Liver (tissue), 9 donors: ENCODE measurements around the gene CEP120. TPM values are rescaled to one million over a fixed set of nuclear protein-coding genes. Genes with fewer than 3 reads are reported as not detected.

Source experiments
- DNase-seq: peaks from one replicate; pipeline ENCODE4 v3.0.0-alpha.2; 2017; ENCODE audit warnings: low spot score
- H3K27ac ChIP-seq, 2 donors: one replicate each; pipeline ENCODE4 v1.7.0; 2013; ENCODE audit warnings: inconsistent platforms in 2 of 2, low read length in 2 of 2, control low read depth in 1 of 2, low read depth in 1 of 2, mild to moderate bottlenecking in 1 of 2
- H3K27me3 ChIP-seq, 4 donors: one replicate each; pipeline versions ENCODE4 v1.6.1 to v1.7.0; 2013; ENCODE audit warnings: low read length in 3 of 4, inconsistent platforms in 1 of 4, mild to moderate bottlenecking in 1 of 4, moderate library complexity in 1 of 4; ENCODE audit not compliant: control insufficient read depth in 4 of 4, insufficient read depth in 4 of 4
- H3K36me3 ChIP-seq, 4 donors: one replicate each; pipeline versions ENCODE4 v1.6.1 to v1.7.0; 2013; ENCODE audit warnings: low read length in 3 of 4, mild to moderate bottlenecking in 3 of 4, low read depth in 1 of 4, moderate library complexity in 1 of 4; ENCODE audit not compliant: control insufficient read depth in 4 of 4, insufficient read depth in 3 of 4
- H3K4me1 ChIP-seq, 4 donors: one replicate each; pipeline versions ENCODE4 v1.6.1 to v1.7.0; 2013; ENCODE audit warnings: low read length in 3 of 4, mild to moderate bottlenecking in 3 of 4, moderate library complexity in 1 of 4; ENCODE audit not compliant: control insufficient read depth in 4 of 4, insufficient read depth in 4 of 4
- H3K4me3 ChIP-seq, 3 donors: one replicate each; pipeline versions ENCODE4 v1.6.1 to v1.7.0; 2013; ENCODE audit warnings: low read length in 3 of 3, control low read depth in 1 of 3, low read depth in 1 of 3, mild to moderate bottlenecking in 1 of 3
- H3K9ac ChIP-seq, 2 donors: one replicate each; pipeline ENCODE4 v1.7.0; 2013; ENCODE audit warnings: low read length in 2 of 2, mild to moderate bottlenecking in 2 of 2, moderate library complexity in 2 of 2, control low read depth in 1 of 2, low read depth in 1 of 2
- H3K9me3 ChIP-seq, 4 donors: one replicate each; pipeline versions ENCODE4 v1.6.1 to v1.7.0; 2013; ENCODE audit warnings: low read length in 3 of 4; ENCODE audit not compliant: control insufficient read depth in 4 of 4
- EGR1 ChIP-seq, 2 donors: IDR thresholded peaks; 2 replicates each; pipeline ENCODE4 v1.6.1; 2016 to 2018; ENCODE audit warnings: antibody characterized with exemption in 2 of 2, low read depth in 2 of 2
- FOXA1 ChIP-seq: IDR thresholded peaks from 2 replicates; pipeline ENCODE4 v1.6.1; 2016; ENCODE audit warnings: antibody characterized with exemption
- GABPA ChIP-seq, 2 donors: IDR thresholded peaks in 1 of 2; conservative IDR thresholded peaks in 1 of 2; 2 replicates each; pipeline ENCODE4 v1.6.1; 2016; ENCODE audit warnings: antibody characterized with exemption in 2 of 2, mild to moderate bottlenecking in 1 of 2, moderate library complexity in 1 of 2
- HNF4A ChIP-seq, 2 donors: conservative IDR thresholded peaks; 2 replicates each; pipeline ENCODE4 v1.6.1; 2016; ENCODE audit warnings: antibody characterized with exemption in 2 of 2, mild to moderate bottlenecking in 2 of 2
- HNF4G ChIP-seq: IDR thresholded peaks from 2 replicates; pipeline ENCODE4 v1.6.1; 2016; ENCODE audit warnings: antibody characterized with exemption
- JUND ChIP-seq, 2 donors: IDR thresholded peaks; 2 replicates each; pipeline ENCODE4 v1.6.1; 2016; ENCODE audit warnings: antibody characterized with exemption in 2 of 2
- NR2F2 ChIP-seq: IDR thresholded peaks from 2 replicates; pipeline ENCODE4 v1.6.1; 2016; ENCODE audit warnings: antibody characterized with exemption
- RAD21 ChIP-seq, 2 donors: IDR thresholded peaks; 2 replicates each; pipeline ENCODE4 v1.6.1; 2016; ENCODE audit warnings: antibody characterized with exemption in 2 of 2, mild to moderate bottlenecking in 2 of 2
- RXRA ChIP-seq, 2 donors: IDR thresholded peaks; 2 replicates each; pipeline ENCODE4 v1.6.1; 2017 to 2018; ENCODE audit warnings: antibody characterized with exemption in 2 of 2, mild to moderate bottlenecking in 1 of 2
- SP1 ChIP-seq: IDR thresholded peaks from 2 replicates; pipeline ENCODE4 v1.6.1; 2018; ENCODE audit warnings: antibody characterized with exemption, mild to moderate bottlenecking
- TAF1 ChIP-seq: conservative IDR thresholded peaks from 2 replicates; pipeline ENCODE4 v1.6.1; 2016; ENCODE audit warnings: antibody characterized with exemption, mild to moderate bottlenecking
- YY1 ChIP-seq: IDR thresholded peaks from 2 replicates; pipeline ENCODE4 v1.6.1; 2016; ENCODE audit warnings: antibody characterized with exemption, mild to moderate bottlenecking
- WGBS: extraction: QIAGEN DNeasy Blood & Tissue Kit; methylation state at CpG from one replicate; pipeline ENCODE4 v1.1.7; 2013; 5-methylcytosine and 5-hydroxymethylcytosine counted together
- polyA plus RNA-seq, 2 donors: library from polyadenylated mRNA; stranded (reverse) in 1 of 2; unstranded in 1 of 2; fragments of 200-250 nt in 1 of 2; fragments of >200 nt in 1 of 2; fragmentation: Nextera tagmentation in 1 of 2; extraction: Ambion mirVana in 1 of 2; gene quantifications; one replicate each; pipeline versions ENCODE4 v1.2.1 to v1.2.3, GENCODE V29; 2013 to 2015
- total RNA-seq, 2 donors: library from RNA; depleted of rRNA; stranded (reverse); fragments of >200 nt; gene quantifications; one replicate each; pipeline ENCODE4 v1.2.3, GENCODE V29; 2014
- TF ChIP-seq, protein P1 (sequence below): IDR thresholded peaks from 2 replicates; pipeline ENCODE4 v1.6.1; 2016; ENCODE audit warnings: antibody characterized with exemption
- TF ChIP-seq, protein P2 (sequence below): IDR thresholded peaks from 2 replicates; pipeline ENCODE4 v1.6.1; 2016; ENCODE audit warnings: antibody characterized with exemption
- TF ChIP-seq, protein P3 (sequence below): fragments of 150-350 bp; IDR thresholded peaks from 2 replicates; pipeline ENCODE4 v1.5.1; 2017; ENCODE audit warnings: improper control_type of control experiment, low read depth, low read length; ENCODE audit not compliant: missing input control
- TF ChIP-seq, protein P4 (sequence below): IDR thresholded peaks from 2 replicates; pipeline ENCODE4 v1.6.1; 2016; ENCODE audit warnings: antibody characterized with exemption, mild to moderate bottlenecking
- TF ChIP-seq, protein P5 (sequence below): IDR thresholded peaks from 2 replicates; pipeline ENCODE4 v1.6.1; 2016; ENCODE audit warnings: antibody characterized with exemption
- donor health status: healthy.
- donor health status: healthy.
- donor health status: healthy.
- donor health status: healthy.
- donor health status: healthy.

Gene CEP120
- total and polyA plus RNA-seq, 4 donors: 2.1 to 11.0 (median 6.7) TPM

DNA sequence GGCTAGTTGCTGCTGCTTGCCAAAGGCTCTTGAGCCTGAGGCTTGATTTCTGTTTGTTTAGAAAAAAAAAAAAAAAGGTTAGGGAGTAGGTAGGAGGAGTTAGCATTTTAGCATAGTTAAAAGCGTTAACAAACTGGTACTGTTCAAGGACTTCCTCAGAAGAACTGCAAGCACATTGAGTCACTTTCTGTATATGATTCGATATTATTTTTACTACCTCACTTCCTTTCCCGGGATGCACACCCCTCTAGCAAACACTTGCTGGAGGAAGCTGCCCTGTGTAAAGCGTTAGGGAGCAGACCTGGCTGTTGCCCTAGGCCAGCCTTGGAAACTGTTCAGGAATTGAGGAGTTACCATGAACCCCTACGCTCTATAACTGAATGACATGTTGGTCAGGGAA is 15.7 kb upstream of the CEP120 start:
- Histone ChIP-seq H3K36me3 (no peaks in the 10 kb centered on the region), H3K9me3 (no peaks in the 10 kb centered on the region), H3K27me3 (no peaks in the 10 kb centered on the region), H3K4me1 (peaks cover 0 to 12% (median 0%) of the 10 kb centered on the region in 4 donors), H3K9ac (no peak overlapping the region), H3K4me3 (peak overlapping the region in 1 of 3 donors; percentile 9), H3K27ac (no peak overlapping the region)
- WGBS: 29% methylated on average over 5 of the region's 5 CpGs
- no peak for TF ChIP-seq TAF1
- TF ChIP-seq, protein P1, sequence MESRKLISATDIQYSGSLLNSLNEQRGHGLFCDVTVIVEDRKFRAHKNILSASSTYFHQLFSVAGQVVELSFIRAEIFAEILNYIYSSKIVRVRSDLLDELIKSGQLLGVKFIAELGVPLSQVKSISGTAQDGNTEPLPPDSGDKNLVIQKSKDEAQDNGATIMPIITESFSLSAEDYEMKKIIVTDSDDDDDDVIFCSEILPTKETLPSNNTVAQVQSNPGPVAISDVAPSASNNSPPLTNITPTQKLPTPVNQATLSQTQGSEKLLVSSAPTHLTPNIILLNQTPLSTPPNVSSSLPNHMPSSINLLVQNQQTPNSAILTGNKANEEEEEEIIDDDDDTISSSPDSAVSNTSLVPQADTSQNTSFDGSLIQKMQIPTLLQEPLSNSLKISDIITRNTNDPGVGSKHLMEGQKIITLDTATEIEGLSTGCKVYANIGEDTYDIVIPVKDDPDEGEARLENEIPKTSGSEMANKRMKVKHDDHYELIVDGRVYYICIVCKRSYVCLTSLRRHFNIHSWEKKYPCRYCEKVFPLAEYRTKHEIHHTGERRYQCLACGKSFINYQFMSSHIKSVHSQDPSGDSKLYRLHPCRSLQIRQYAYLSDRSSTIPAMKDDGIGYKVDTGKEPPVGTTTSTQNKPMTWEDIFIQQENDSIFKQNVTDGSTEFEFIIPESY: no peak
- TF ChIP-seq, protein P2, sequence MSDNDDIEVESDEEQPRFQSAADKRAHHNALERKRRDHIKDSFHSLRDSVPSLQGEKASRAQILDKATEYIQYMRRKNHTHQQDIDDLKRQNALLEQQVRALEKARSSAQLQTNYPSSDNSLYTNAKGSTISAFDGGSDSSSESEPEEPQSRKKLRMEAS: no peak
- no peak for TF ChIP-seq GABPA (IDR thresholded peaks at IDR 0.05 in 1 of 2, conservative IDR thresholded peaks at IDR 0.05 in 1 of 2)
- no peak for TF ChIP-seq RXRA (IDR thresholded peaks at IDR 0.05)
- TF ChIP-seq SP1: no peak
- no peak for TF ChIP-seq YY1
- TF ChIP-seq RAD21 (IDR thresholded peaks at IDR 0.05): no peak
- no peak for TF ChIP-seq EGR1 (IDR thresholded peaks at IDR 0.05; ENCODE audit: low read depth in 2 of 2)
- TF ChIP-seq HNF4A (conservative IDR thresholded peaks at IDR 0.05): no peak
- TF ChIP-seq, protein P3, sequence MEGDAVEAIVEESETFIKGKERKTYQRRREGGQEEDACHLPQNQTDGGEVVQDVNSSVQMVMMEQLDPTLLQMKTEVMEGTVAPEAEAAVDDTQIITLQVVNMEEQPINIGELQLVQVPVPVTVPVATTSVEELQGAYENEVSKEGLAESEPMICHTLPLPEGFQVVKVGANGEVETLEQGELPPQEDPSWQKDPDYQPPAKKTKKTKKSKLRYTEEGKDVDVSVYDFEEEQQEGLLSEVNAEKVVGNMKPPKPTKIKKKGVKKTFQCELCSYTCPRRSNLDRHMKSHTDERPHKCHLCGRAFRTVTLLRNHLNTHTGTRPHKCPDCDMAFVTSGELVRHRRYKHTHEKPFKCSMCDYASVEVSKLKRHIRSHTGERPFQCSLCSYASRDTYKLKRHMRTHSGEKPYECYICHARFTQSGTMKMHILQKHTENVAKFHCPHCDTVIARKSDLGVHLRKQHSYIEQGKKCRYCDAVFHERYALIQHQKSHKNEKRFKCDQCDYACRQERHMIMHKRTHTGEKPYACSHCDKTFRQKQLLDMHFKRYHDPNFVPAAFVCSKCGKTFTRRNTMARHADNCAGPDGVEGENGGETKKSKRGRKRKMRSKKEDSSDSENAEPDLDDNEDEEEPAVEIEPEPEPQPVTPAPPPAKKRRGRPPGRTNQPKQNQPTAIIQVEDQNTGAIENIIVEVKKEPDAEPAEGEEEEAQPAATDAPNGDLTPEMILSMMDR: no peak
- TF ChIP-seq NR2F2: no peak
- TF ChIP-seq, protein P4, sequence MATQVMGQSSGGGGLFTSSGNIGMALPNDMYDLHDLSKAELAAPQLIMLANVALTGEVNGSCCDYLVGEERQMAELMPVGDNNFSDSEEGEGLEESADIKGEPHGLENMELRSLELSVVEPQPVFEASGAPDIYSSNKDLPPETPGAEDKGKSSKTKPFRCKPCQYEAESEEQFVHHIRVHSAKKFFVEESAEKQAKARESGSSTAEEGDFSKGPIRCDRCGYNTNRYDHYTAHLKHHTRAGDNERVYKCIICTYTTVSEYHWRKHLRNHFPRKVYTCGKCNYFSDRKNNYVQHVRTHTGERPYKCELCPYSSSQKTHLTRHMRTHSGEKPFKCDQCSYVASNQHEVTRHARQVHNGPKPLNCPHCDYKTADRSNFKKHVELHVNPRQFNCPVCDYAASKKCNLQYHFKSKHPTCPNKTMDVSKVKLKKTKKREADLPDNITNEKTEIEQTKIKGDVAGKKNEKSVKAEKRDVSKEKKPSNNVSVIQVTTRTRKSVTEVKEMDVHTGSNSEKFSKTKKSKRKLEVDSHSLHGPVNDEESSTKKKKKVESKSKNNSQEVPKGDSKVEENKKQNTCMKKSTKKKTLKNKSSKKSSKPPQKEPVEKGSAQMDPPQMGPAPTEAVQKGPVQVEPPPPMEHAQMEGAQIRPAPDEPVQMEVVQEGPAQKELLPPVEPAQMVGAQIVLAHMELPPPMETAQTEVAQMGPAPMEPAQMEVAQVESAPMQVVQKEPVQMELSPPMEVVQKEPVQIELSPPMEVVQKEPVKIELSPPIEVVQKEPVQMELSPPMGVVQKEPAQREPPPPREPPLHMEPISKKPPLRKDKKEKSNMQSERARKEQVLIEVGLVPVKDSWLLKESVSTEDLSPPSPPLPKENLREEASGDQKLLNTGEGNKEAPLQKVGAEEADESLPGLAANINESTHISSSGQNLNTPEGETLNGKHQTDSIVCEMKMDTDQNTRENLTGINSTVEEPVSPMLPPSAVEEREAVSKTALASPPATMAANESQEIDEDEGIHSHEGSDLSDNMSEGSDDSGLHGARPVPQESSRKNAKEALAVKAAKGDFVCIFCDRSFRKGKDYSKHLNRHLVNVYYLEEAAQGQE: no peak
- no peak for DNase-seq

DNA sequence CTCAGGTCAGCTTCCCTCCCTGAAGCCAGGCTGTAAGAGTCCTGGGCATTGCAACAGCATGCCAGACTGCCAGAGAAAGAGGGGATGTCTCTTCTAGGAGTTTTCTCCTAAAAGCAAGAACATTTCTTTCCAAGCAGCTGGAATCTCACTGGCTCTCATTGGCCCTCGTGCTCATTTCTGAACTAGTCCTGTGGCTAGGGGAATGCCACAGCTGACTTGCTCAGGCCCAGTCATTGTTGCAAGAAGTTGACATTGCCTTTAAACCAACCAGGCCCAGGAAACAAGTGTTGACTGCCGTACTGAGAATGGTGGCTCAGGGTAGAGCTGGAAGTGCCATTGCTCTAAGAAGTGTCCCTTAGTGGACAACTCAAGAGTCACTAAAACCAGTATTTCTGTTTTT is 15.0 kb upstream of the CEP120 start:
- no peaks in the 10 kb centered on the region for H3K9me3 ChIP-seq
- H3K4me1 ChIP-seq: peaks cover 0 to 12% (median 0%) of the 10 kb centered on the region in 4 donors
- H3K27ac ChIP-seq: no peak overlapping the region
- WGBS: 93% methylated on average over 2 of the region's 2 CpGs
- H3K4me3 ChIP-seq: no peak overlapping the region
- no peak overlapping the region for H3K9ac ChIP-seq
- no peaks in the 10 kb centered on the region for H3K27me3 ChIP-seq
- H3K36me3 ChIP-seq: no peaks in the 10 kb centered on the region
- no peak for DNase-seq
- TF ChIP-seq, protein P2: no peak
- TF ChIP-seq, protein P4: no peak
- no peak for TF ChIP-seq FOXA1
- TF ChIP-seq, protein P5, sequence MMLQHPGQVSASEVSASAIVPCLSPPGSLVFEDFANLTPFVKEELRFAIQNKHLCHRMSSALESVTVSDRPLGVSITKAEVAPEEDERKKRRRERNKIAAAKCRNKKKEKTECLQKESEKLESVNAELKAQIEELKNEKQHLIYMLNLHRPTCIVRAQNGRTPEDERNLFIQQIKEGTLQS: no peak
- no peak for TF ChIP-seq HNF4G
- TF ChIP-seq RXRA (IDR thresholded peaks at IDR 0.05): no peak
- no peak for TF ChIP-seq GABPA (IDR thresholded peaks at IDR 0.05 in 1 of 2, conservative IDR thresholded peaks at IDR 0.05 in 1 of 2)
- no peak for TF ChIP-seq JUND (IDR thresholded peaks at IDR 0.05)
- no peak for TF ChIP-seq SP1
- TF ChIP-seq YY1: no peak
- no peak for TF ChIP-seq HNF4A (conservative IDR thresholded peaks at IDR 0.05)
- no peak for TF ChIP-seq RAD21 (IDR thresholded peaks at IDR 0.05)
- no peak for TF ChIP-seq EGR1 (IDR thresholded peaks at IDR 0.05; ENCODE audit: low read depth in 2 of 2)
- TF ChIP-seq TAF1: no peak
- no peak for TF ChIP-seq NR2F2
- TF ChIP-seq, protein P3: no peak
